Hematopoietic multipotent progenitor cell treated with erythropoietin and hydrocortisone succinate and interleukin-3 and kit ligand, for 17 days (in vitro differentiated cells): ENCODE measurements around the gene AGO4.

Experiments
- DNase-seq: peaks from one replicate; pipeline ENCODE4 v3.0.0-alpha.2; 2015; ENCODE audit warnings: low spot score

The AGO4 gene

GRCh38 chr1:35894656-35895055 lies 86.8 kb downstream of the AGO4 start:
- no peak for DNase-seq

DNA sequence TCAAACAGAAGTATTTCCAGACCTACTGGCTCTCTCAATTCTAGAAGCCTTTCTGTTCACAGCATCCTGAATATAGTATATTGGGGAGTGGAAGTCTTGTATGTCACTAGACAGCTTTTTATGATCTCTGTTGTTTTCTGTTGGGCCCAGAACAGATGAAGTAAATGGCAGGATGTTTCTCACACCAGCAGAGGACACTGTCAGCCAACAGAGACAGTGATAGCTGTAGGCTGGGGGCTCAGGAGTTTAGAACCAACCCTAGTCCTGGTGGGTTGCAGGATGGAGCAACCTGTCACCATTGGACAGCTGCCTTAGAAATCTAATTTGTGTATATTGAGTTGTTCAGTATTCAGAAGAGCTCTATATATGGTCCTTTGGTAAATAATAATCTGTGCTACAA lies 92.1 kb downstream of the AGO4 start:
- DNase-seq = no peak

DNA sequence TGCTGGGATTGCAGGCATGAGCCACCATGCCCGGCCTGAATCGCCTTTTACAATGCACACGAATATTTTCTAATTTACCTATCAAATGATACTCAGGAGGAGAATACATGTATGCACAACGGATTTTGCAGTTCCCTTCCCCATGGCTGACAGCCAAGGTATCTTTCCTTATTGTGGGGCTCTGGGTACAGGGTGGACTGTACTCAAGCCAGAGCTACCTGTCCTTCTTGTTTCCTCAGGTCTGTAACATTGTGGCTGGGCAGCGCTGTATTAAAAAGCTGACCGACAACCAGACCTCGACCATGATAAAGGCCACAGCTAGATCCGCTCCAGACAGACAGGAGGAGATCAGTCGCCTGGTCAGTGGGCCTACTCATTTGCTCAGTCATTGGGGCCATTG lies 93.4 kb downstream of the AGO4 start:
- DNase-seq = no peak

DNA sequence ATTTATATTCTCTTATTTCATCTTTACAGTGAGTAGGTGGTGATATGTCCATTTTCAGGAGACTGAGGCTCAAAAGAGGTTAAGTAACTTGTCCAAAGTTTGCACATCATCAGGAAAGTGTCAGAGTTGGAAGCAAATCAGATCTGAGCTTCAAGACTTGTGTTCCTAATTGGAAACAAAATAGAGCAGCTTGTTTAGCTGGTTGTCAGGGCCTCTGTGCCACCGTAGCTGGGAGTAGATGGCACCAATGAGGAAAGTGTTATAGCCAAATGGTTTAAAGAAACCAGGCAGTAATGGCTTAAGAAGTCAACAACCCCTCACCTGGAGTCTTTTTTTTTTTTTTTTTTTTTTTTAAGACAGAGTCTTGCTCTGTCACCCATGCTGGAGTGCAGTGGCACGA lies 94.9 kb downstream of the AGO4 start:
- no peak for DNase-seq
